IMR-90 (cell line): ENCODE data around the gene FDXR. TPM values are rescaled to one million over a fixed set of nuclear protein-coding genes. Genes with fewer than 3 reads are reported as not detected.
A peak's percentile ranks its signal among the peaks of the same experiment; 100 is the strongest.

Experiments used
- ATAC-seq: fragments of 200-7000 bp; cut with Tn5 transposase; 2 replicates; pipeline ENCODE4 v1.9.1; 2020; ENCODE audit warnings: low read depth, mild to moderate bottlenecking, moderate library complexity
- BruUV-seq: library from RNA; stranded (reverse); fragments of 400-500 nt; replicated peaks from 2 replicates; lab custom pipeline; 2021; lab: Mats Ljungman, UMichigan
- CTCF ChIA-PET: fragments of 300-600 bp; formaldehyde crosslinking; extraction: SDS; loops from one replicate; lab custom pipeline; 2021; ENCODE audit warnings: antibody characterized with exemption; lab: Yijun Ruan, JAX
- POLR2A ChIA-PET: fragments of 300-600 bp; sonication (Branson Sonifier 250); formaldehyde crosslinking; loops from one replicate; lab custom pipeline; 2022; ENCODE audit warnings: antibody characterized with exemption; ENCODE audit not compliant: unreplicated experiment; lab: Charles Lee
- DNase-seq: peaks from one replicate; pipeline ENCODE4 v3.0.0; 2013
- H2AFZ ChIP-seq: replicated peaks from 2 replicates; pipeline ENCODE3; 2013; ENCODE audit warnings: low read length, mild to moderate bottlenecking; ENCODE audit not compliant: poor library complexity
- H2AK5ac ChIP-seq: 2 replicates; pipeline ENCODE4 v1.6.1; 2013; ENCODE audit warnings: low read depth, low read length, inconsistent platforms
- H2AK9ac ChIP-seq: replicated peaks from 2 replicates; pipeline ENCODE3; 2013; ENCODE audit warnings: mild to moderate bottlenecking, low read depth, low read length, moderate library complexity; ENCODE audit not compliant: poor library complexity
- H2BK120ac ChIP-seq: 2 replicates; pipeline ENCODE4 v1.6.1; 2013; ENCODE audit warnings: low read depth, low read length, inconsistent platforms
- H2BK15ac ChIP-seq: 3 replicates; pipeline ENCODE4 v1.6.1; 2013; ENCODE audit warnings: low read depth, low read length, inconsistent platforms
- H2BK20ac ChIP-seq: 2 replicates; pipeline ENCODE4 v1.6.1; 2013; ENCODE audit warnings: low read depth, mild to moderate bottlenecking, inconsistent platforms, low read length, moderate library complexity
- H2BK5ac ChIP-seq: 2 replicates; pipeline ENCODE4 v1.6.1; 2013; ENCODE audit warnings: mild to moderate bottlenecking, low read depth, low read length, inconsistent platforms; ENCODE audit not compliant: poor library complexity, severe bottlenecking
- H3K14ac ChIP-seq: replicated peaks from 2 replicates; pipeline ENCODE4 v1.6.1; 2013; ENCODE audit warnings: low read depth, low read length, inconsistent platforms
- H3K18ac ChIP-seq: 2 replicates; pipeline ENCODE4 v1.6.1; 2013; ENCODE audit warnings: low read depth, low read length, control low read depth
- H3K23ac ChIP-seq: 2 replicates; pipeline ENCODE4 v1.6.1; 2013; ENCODE audit warnings: low read depth, low read length, inconsistent platforms
- H3K27ac ChIP-seq: 2 replicates; pipeline ENCODE4 v1.5.1; 2013; ENCODE audit warnings: mild to moderate bottlenecking, control low read depth, low read length; ENCODE audit not compliant: insufficient read depth
- H3K27me3 ChIP-seq: 2 replicates; pipeline ENCODE4 v1.6.1; 2013; ENCODE audit warnings: low read length; ENCODE audit not compliant: control insufficient read depth, insufficient read depth
- H3K36me3 ChIP-seq: 2 replicates; pipeline ENCODE4 v1.6.1; 2013; ENCODE audit warnings: low read length, mixed read lengths; ENCODE audit not compliant: control insufficient read depth, insufficient read depth
- H3K4ac ChIP-seq: 2 replicates; pipeline ENCODE4 v1.6.1; 2013; ENCODE audit warnings: low read depth, low read length, inconsistent platforms
- H3K4me1 ChIP-seq: 2 replicates; pipeline ENCODE4 v1.6.1; 2013; ENCODE audit warnings: low read length, mixed read lengths; ENCODE audit not compliant: control insufficient read depth, insufficient read depth
- H3K4me2 ChIP-seq: 2 replicates; pipeline ENCODE4 v1.6.1; 2013; ENCODE audit warnings: low read depth, mild to moderate bottlenecking, control low read depth, low read length, moderate library complexity
- H3K4me3 ChIP-seq: 2 replicates; pipeline ENCODE4 v1.5.1; 2013; ENCODE audit warnings: low read depth, mild to moderate bottlenecking, control low read depth, low read length, moderate library complexity; ENCODE audit not compliant: insufficient read depth
- H3K56ac ChIP-seq: 2 replicates; pipeline ENCODE4 v1.6.1; 2013; ENCODE audit warnings: low read length, inconsistent platforms; ENCODE audit not compliant: insufficient read depth; ENCODE audit errors: extremely low read depth
- H3K79me1 ChIP-seq, 2 experiments: 2 replicates each; pipeline ENCODE4 v1.6.1; 2013; ENCODE audit warnings: low read length in 2 of 2, inconsistent platforms in 1 of 2, low read depth in 1 of 2
- H3K9ac ChIP-seq: 2 replicates; pipeline ENCODE4 v1.6.1; 2013; ENCODE audit warnings: low read depth, low read length, control low read depth
- H3K9me1 ChIP-seq: 2 replicates; pipeline ENCODE4 v1.6.1; 2013; ENCODE audit warnings: low read length, inconsistent platforms; ENCODE audit not compliant: insufficient read depth
- H3K9me3 ChIP-seq: 2 replicates; pipeline ENCODE4 v1.6.1; 2013; ENCODE audit warnings: low read length; ENCODE audit not compliant: control insufficient read depth, insufficient read depth
- H4K20me1 ChIP-seq: 2 replicates; pipeline ENCODE4 v1.6.1; 2013; ENCODE audit warnings: low read length, inconsistent platforms; ENCODE audit not compliant: insufficient read depth
- H4K5ac ChIP-seq: 2 replicates; pipeline ENCODE4 v1.6.1; 2013; ENCODE audit warnings: mild to moderate bottlenecking, low read depth, low read length, control low read depth
- H4K8ac ChIP-seq, 2 experiments: 2 replicates each; pipeline ENCODE4 v1.6.1; 2013; ENCODE audit warnings: low read depth in 2 of 2, low read length in 2 of 2, control low read depth in 1 of 2, inconsistent platforms in 1 of 2
- H4K91ac ChIP-seq: 2 replicates; pipeline ENCODE4 v1.6.1; 2013; ENCODE audit warnings: low read depth, low read length, inconsistent platforms; ENCODE audit not compliant: insufficient read depth
- BHLHE40 ChIP-seq: fragments of 150-350 bp; IDR thresholded peaks from 2 replicates; pipeline ENCODE4 v1.6.1; 2016; ENCODE audit warnings: mild to moderate bottlenecking, low read depth, low read length
- CEBPB ChIP-seq: IDR thresholded peaks from 2 replicates; pipeline ENCODE4 v1.6.1; 2012; ENCODE audit warnings: low read depth, low read length, improper control_type of control experiment
- CHD1 ChIP-seq: IDR thresholded peaks from 2 replicates; pipeline ENCODE4 v1.6.1; 2012; ENCODE audit warnings: low read depth, low read length, improper control_type of control experiment
- CTCF ChIP-seq: conservative IDR thresholded peaks from 2 replicates; pipeline ENCODE4 v1.5.1; 2012; ENCODE audit warnings: mild to moderate bottlenecking, low read depth, low read length, improper control_type of control experiment
- FOS ChIP-seq: fragments of 150-350 bp; IDR thresholded peaks from 2 replicates; pipeline ENCODE4 v1.6.1; 2016; ENCODE audit warnings: low read depth, low read length
- MAFK ChIP-seq: IDR thresholded peaks from 2 replicates; pipeline ENCODE4 v1.6.1; 2012; ENCODE audit warnings: low read depth, low read length, improper control_type of control experiment
- MXI1 ChIP-seq: IDR thresholded peaks from 2 replicates; pipeline ENCODE4 v1.6.1; 2012; ENCODE audit warnings: low read depth, mild to moderate bottlenecking, low read length, moderate library complexity, borderline replicate concordance
- POLR2A ChIP-seq: IDR thresholded peaks from 2 replicates; pipeline ENCODE4 v1.6.1; 2012; ENCODE audit warnings: mild to moderate bottlenecking, low read depth, low read length
- RAD21 ChIP-seq: IDR thresholded peaks from 2 replicates; pipeline ENCODE4 v1.6.1; 2012; ENCODE audit warnings: low read length, improper control_type of control experiment
- RFX5 ChIP-seq: IDR thresholded peaks from 2 replicates; pipeline ENCODE4 v1.8.0; 2012; ENCODE audit warnings: low read depth, mild to moderate bottlenecking, low read length, moderate library complexity
- SMC3 ChIP-seq: fragments of 150-350 bp; IDR thresholded peaks from 2 replicates; pipeline ENCODE4 v1.6.1; 2016; ENCODE audit warnings: low read depth, mild to moderate bottlenecking, antibody characterized with exemption, low read length, moderate library complexity
- USF2 ChIP-seq: fragments of 150-350 bp; IDR thresholded peaks from 2 replicates; pipeline ENCODE4 v1.6.1; 2017; ENCODE audit warnings: mild to moderate bottlenecking, antibody characterized with exemption, low read length, low read depth
- WGBS, 2 experiments: methylation state at CpG; one replicate each; pipeline versions ENCODE4 v1.1.5 to v1.1.7; 2013; ENCODE audit warnings: missing lambda C conversion rate in 2 of 2; ENCODE audit not compliant: insufficient read length in 1 of 2; ENCODE audit errors: extremely low coverage in 2 of 2; 5-methylcytosine and 5-hydroxymethylcytosine counted together
- dilution Hi-C: fragments of 300-500 bp; cut with HindIII; formaldehyde crosslinking; loops from one replicate; pipeline ENCODE4 v1.14.3; 2018; ENCODE audit warnings: low sequenced_read_pairs; ENCODE audit not compliant: unreplicated experiment
- in situ Hi-C: fragments of 300-500 bp; cut with MboI; formaldehyde crosslinking; loops from 3 replicates; pipeline ENCODE4 v1.14.3; 2019; ENCODE audit warnings: low sequenced_read_pairs, inconsistent platforms, mixed read lengths
- intact Hi-C: fragments of 100-400 bp; cut with micrococcal nuclease; formaldehyde crosslinking; loops from 2 replicates; pipeline ENCODE4 v1.10.0; 2022
- polyA plus RNA-seq, 3 experiments: library from polyadenylated mRNA; depleted of rRNA; stranded (reverse); fragments of >200 nt; gene quantifications; 2 replicates each; pipeline ENCODE4 v1.2.3, GENCODE V29; 2012; ENCODE audit warnings: low replicate concordance in 1 of 3
- total RNA-seq: library from RNA; depleted of rRNA; stranded (reverse); fragments of >200 nt; gene quantifications from 2 replicates; pipeline ENCODE4 v1.2.3, GENCODE V29; 2012
- TF ChIP-seq, protein P1 (sequence below): fragments of 150-350 bp; IDR thresholded peaks from 2 replicates; pipeline ENCODE4 v1.6.1; 2016; ENCODE audit warnings: low read depth, mild to moderate bottlenecking, low read length, moderate library complexity, borderline replicate concordance

The FDXR gene
- total and polyA plus RNA-seq, 2 of the 4 experiments (the other 2 are of a cell fraction): 12.4 to 18.6 TPM

DNA sequence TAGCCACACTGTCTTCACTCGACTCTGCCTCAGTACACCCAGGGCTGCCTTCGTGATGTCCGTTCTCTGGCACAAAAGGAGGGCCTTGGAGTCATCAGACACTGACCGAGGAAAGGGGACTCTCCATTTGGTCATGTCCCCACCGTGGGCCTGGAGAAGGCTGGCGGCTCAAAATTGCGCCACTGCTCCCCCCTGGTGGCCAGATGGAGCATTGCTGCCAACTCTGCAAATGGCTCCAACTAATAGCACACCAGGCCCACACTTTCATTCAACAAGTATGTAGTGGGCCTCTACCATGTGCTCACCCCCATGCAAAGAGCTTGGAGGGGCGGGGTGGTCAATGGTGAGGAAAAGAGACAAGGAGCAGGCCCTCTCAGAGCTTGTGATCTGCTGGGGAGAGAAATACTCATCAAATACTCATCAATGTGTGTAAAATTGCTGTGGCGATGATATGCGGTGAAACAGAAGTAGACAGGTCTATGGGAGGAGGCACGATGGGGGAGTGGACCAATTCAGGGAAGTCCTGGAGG, 7.9 kb downstream of the FDXR start (continued):
- TF ChIP-seq RAD21: peak; percentile 80

DNA sequence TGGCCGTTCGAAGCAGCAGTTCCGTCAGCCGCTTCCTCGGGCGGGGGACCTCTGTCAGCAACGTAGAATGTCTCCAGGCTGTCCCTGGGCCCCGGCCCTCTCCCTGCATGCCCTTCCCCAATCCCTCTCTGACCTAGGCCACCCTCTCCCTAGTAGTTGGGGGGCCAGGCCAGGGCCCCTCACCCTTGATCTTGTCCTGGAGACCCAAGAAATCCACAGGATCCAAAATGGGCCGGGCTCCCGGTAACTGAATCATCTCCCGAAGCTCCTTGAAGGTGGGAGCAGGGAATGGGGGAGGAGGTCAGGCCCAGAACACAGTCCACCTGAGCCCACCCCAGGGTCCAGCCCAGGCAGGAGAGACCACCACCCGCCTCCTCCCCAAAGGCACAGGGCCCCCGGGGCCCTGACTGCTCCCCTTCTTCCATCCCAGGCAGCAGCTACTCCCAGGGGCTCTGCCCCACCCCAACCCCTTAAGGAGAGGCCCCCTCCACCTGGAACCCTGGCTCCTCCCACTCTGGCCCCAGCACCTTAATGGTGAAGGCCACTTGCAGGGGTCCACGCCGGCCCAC, 8.4 kb downstream of the FDXR start:
- no peak overlapping the region for H3K23ac ChIP-seq
- no peak overlapping the region for H3K9ac ChIP-seq
- H2BK5ac ChIP-seq: no peak overlapping the region
- H3K4me1 ChIP-seq: no peaks in the 10 kb centered on the region; the same call in 1 of the 2 replicates
- ChIA-PET POLR2A (no interaction called here), CTCF (interaction anchor here (0.7 to 1.4 kb wide), 4 partner anchors 8 to 119 kb away, joined by 3 to 5 read pairs (median 4); no protein-coding TSS in a partner anchor)
- no peak overlapping the region for H4K8ac ChIP-seq
- H3K9me3 ChIP-seq: no peaks in the 10 kb centered on the region
- no peak overlapping the region for H2AK5ac ChIP-seq
- H4K20me1 ChIP-seq: peaks cover 4% of the 10 kb centered on the region; the same call in 1 of the 2 replicates
- dilution Hi-C loops (no loop called here), in situ Hi-C loops (loop anchor here (25.0 kb wide), 1 partner anchor 652 kb away; the partner anchor contains the start of genes RPL38 and TTYH2), intact Hi-C loops (loop anchor here (10.0 kb wide), 1 partner anchor 490 kb away; no protein-coding TSS in a partner anchor)
- H2AK9ac ChIP-seq: peak overlapping the region; percentile 70
- no peak overlapping the region for H2BK15ac ChIP-seq
- WGBS, 2 experiments: 100% methylated on average over 2 of the region's 15 CpGs; no CpG with 5 or more reads in 1 of the 2 experiments
- ATAC-seq (no peak), DNase-seq (no peak)
- H3K9me1 ChIP-seq: no peaks in the 10 kb centered on the region
- H2BK120ac ChIP-seq: no peak overlapping the region
- H2BK20ac ChIP-seq: no peak overlapping the region
- H3K18ac ChIP-seq: no peak overlapping the region
- H3K27me3 ChIP-seq: peaks cover 28% of the 10 kb centered on the region
- H3K14ac ChIP-seq: no peak overlapping the region
- no peak overlapping the region for H3K4ac ChIP-seq
- no TSS peak for BruUV-seq
- no peak overlapping the region for H3K4me3 ChIP-seq
- no peak overlapping the region for H4K91ac ChIP-seq
- peaks cover 9% of the 10 kb centered on the region; the same call in 1 of the 2 replicates for H3K36me3 ChIP-seq
- H4K5ac ChIP-seq: no peak overlapping the region
- H3K79me1 ChIP-seq: 0 out of 4 replicates have a peak, but pooled peaks cover 0 to 3% of the 10 kb centered on the region in 2 experiments
- H2AFZ ChIP-seq: no peak overlapping the region
- no peak overlapping the region for H3K4me2 ChIP-seq
- no peak overlapping the region for H3K27ac ChIP-seq
- no peak overlapping the region for H3K56ac ChIP-seq
- TF ChIP-seq POLR2A (no peak), FOS (no peak), MAFK (no peak), CHD1 (no peak), MXI1 (no peak), RFX5 (no peak), RAD21 (no peak), BHLHE40 (no peak), CEBPB (no peak), SMC3 (no peak), USF2 (no peak), CTCF (no peak)
- TF ChIP-seq, protein P1, sequence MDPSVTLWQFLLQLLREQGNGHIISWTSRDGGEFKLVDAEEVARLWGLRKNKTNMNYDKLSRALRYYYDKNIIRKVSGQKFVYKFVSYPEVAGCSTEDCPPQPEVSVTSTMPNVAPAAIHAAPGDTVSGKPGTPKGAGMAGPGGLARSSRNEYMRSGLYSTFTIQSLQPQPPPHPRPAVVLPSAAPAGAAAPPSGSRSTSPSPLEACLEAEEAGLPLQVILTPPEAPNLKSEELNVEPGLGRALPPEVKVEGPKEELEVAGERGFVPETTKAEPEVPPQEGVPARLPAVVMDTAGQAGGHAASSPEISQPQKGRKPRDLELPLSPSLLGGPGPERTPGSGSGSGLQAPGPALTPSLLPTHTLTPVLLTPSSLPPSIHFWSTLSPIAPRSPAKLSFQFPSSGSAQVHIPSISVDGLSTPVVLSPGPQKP: no peak
